ENCODE measurements around the gene PARD3. TPM values are rescaled to one million over a fixed set of nuclear protein-coding genes. Genes with fewer than 3 reads are reported as not detected.

PARD3 gene
- total RNA-seq, 1 donor from 2014 or later, result 76.4 TPM

DNA sequence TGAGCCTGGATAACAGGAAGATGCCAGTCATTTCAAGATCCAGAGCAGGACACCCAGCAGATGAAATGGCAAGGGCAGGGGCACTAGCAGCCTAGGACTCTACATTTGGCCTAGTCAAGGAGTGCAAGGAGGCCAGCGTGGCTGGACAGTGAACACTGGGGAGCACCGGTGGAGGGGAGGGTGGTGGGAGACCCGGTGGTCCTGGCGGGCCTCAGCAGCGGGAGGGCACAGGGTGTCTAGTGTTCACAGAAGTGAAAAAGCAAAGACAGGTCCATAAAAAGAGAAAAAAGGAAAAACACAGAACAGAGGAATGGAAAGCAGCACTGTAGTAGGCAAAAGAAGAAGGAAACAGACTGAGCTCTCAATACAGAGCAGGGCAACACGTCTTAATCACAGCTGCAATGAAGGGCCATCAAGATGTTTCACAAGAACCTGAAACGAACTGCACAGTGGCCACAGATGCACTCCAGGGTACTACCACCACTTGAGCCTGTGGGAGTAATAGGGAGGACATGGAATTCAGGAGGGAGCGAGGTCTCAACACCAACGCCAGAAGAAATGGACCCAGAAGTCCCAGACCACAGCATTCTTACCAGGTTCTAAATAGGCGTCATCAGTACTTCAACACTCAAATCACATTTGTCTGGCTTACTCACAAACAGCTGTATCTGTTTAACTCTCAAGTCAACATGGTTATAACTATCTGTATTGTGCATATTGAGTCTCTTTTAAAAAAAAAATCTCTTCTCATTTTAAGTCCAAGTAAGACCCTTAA lies 573.7 kb downstream of the PARD3 start:
- Histone ChIP-seq H3K36me3 (ENCODE audit: control insufficient read depth, insufficient read depth, low read length) (no peaks in the 10 kb centered on the region), H3K27me3 (ENCODE audit: control insufficient read depth, insufficient read depth, low read length) (no peaks in the 10 kb centered on the region), H3K4me3 (ENCODE audit: low read depth, low read length) (no peak overlapping the region)
- DNase-seq (ENCODE audit: low read depth), result no peak
- TF ChIP-seq, protein P1, sequence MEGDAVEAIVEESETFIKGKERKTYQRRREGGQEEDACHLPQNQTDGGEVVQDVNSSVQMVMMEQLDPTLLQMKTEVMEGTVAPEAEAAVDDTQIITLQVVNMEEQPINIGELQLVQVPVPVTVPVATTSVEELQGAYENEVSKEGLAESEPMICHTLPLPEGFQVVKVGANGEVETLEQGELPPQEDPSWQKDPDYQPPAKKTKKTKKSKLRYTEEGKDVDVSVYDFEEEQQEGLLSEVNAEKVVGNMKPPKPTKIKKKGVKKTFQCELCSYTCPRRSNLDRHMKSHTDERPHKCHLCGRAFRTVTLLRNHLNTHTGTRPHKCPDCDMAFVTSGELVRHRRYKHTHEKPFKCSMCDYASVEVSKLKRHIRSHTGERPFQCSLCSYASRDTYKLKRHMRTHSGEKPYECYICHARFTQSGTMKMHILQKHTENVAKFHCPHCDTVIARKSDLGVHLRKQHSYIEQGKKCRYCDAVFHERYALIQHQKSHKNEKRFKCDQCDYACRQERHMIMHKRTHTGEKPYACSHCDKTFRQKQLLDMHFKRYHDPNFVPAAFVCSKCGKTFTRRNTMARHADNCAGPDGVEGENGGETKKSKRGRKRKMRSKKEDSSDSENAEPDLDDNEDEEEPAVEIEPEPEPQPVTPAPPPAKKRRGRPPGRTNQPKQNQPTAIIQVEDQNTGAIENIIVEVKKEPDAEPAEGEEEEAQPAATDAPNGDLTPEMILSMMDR (IDR thresholded peaks at IDR 0.05; ENCODE audit: insufficient read depth, low read length, poor library complexity, severe bottlenecking), result no peak

GRCh38 chr10:34240039-34240438 lies 575.1 kb downstream of the PARD3 start:
- H3K27me3 ChIP-seq (ENCODE audit: control insufficient read depth, insufficient read depth, low read length), result no peaks in the 10 kb centered on the region
- H3K4me3 ChIP-seq (ENCODE audit: low read depth, low read length), result no peak overlapping the region
- no peak for DNase-seq (ENCODE audit: low read depth)
- H3K36me3 ChIP-seq (ENCODE audit: control insufficient read depth, insufficient read depth, low read length), result no peaks in the 10 kb centered on the region
- TF ChIP-seq, protein P1 (IDR thresholded peaks at IDR 0.05; ENCODE audit: insufficient read depth, low read length, poor library complexity, severe bottlenecking), result no peak

DNA sequence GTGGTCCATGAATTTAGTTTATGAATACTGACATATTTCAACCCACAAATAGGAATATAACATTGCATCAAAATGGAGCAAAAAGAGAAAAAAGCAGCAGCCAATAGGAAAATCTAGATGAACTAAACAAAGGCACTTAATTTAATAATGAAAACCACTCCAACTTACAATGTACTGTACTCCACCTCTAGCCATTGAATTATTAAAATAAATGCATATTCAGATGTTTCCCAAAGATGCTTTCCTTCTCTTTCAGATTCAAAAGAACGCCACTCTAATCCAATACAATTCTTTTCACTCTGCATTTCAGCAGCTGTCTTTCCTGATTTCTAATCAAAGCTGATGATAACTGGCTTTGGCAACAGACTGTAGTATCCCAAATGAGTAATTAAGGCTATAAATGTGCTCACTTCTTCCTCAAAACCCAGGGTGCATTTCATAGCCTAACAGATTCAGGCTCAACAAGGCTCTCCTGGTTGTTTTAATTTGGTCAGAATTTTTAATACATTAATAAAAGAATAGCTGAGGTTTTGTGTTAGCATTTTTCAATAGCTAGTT lies 577.1 kb downstream of the PARD3 start:
- TF ChIP-seq, protein P1 (IDR thresholded peaks at IDR 0.05; ENCODE audit: insufficient read depth, low read length, poor library complexity, severe bottlenecking), result no peak
- Histone ChIP-seq H3K36me3 (ENCODE audit: control insufficient read depth, insufficient read depth, low read length) (no peaks in the 10 kb centered on the region), H3K4me3 (ENCODE audit: low read depth, low read length) (no peak overlapping the region), H3K27me3 (ENCODE audit: control insufficient read depth, insufficient read depth, low read length) (no peaks in the 10 kb centered on the region)
- DNase-seq (ENCODE audit: low read depth), result no peak

DNA sequence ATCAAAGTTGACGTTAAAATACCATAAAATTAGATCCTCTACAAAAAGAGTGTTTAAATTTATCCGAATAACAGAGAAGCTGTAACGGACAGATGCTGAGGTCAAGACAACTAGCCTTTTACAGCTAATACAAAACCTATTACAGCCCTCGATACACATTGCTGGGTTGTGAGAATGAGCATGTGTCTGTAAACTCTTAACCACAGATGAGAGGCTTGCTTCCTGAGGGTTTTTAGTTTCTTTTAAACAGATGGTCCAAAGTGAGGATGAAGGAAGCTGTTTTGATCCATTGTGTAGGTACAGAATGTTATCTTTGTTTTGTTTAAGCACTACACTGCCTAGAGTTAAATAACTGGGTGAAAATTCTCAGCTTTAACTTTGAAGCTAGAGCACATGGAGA lies 578.2 kb downstream of the PARD3 start:
- Histone ChIP-seq H3K27me3 (ENCODE audit: control insufficient read depth, insufficient read depth, low read length) (no peaks in the 10 kb centered on the region), H3K36me3 (ENCODE audit: control insufficient read depth, insufficient read depth, low read length) (no peaks in the 10 kb centered on the region), H3K4me3 (ENCODE audit: low read depth, low read length) (no peak overlapping the region)
- TF ChIP-seq, protein P1 (IDR thresholded peaks at IDR 0.05; ENCODE audit: insufficient read depth, low read length, poor library complexity, severe bottlenecking), result no peak
- no peak for DNase-seq (ENCODE audit: low read depth)

DNA sequence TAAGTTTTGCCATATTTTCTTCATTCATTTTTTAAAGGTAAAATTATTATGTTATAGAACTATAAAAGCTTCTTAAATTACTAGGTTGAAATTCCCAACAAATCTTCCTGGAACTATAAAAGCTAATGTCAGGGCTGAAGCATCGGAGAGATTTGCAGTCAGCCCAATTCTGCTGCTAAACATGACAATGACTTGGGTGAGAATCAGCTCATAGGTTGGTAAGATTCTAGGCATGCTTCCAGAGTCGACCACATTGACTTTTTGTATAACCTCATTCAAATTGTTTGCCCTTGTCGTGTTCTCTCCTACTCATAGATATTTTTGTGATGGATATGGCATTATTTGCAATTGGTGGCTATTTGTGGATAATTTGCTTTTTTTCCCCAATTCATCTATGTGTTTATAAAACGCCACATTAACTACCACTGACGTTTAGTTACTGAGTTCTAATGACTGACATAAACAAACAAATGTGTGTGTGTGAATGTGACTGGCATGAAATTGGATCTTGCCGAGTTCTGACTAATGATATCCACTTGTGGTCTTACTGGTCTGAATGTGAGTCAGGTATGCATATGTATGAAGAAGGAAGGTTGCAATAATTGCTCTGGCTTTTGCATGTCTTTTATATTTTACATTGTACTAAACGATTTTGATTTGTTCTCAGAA lies 579.8 kb downstream of the PARD3 start:
- no peaks in the 10 kb centered on the region for H3K27me3 ChIP-seq (ENCODE audit: control insufficient read depth, insufficient read depth, low read length)
- no peak for DNase-seq (ENCODE audit: low read depth)
- H3K36me3 ChIP-seq (ENCODE audit: control insufficient read depth, insufficient read depth, low read length), result no peaks in the 10 kb centered on the region
- TF ChIP-seq, protein P1 (IDR thresholded peaks at IDR 0.05; ENCODE audit: insufficient read depth, low read length, poor library complexity, severe bottlenecking), result no peak
- H3K4me3 ChIP-seq (ENCODE audit: low read depth, low read length), result no peak overlapping the region

Data from kidney epithelial cell (primary cell).